ENCODE results near the gene DBP.

GRCh38 chr19:48624791-48625723, 12.1 kb downstream of the DBP start:
- TF ChIP-seq ESRRA (IDR thresholded peaks at IDR 0.05; ENCODE audit: low read length): no peak
- no peak for TF ChIP-seq POLR2AphosphoS5 (IDR thresholded peaks at IDR 0.05; ENCODE audit: low read length)
- no peak for TF ChIP-seq EGR1 (IDR thresholded peaks at IDR 0.05; ENCODE audit: borderline replicate concordance in 1 of 2, low read depth in 2 of 2, low read length in 2 of 2)
- TF ChIP-seq CTCF (IDR thresholded peaks at IDR 0.05 in 2 of 3, conservative IDR thresholded peaks at IDR 0.05 in 1 of 3; ENCODE audit: control insufficient read depth in 2 of 3, extremely low read depth in 1 of 3, insufficient read depth in 1 of 3, low read depth in 3 of 3, low read length in 3 of 3): no peak
- TF ChIP-seq E2F8 (IDR thresholded peaks at IDR 0.05; ENCODE audit: low read depth, partially characterized antibody): no peak
- TF ChIP-seq SMC3 (IDR thresholded peaks at IDR 0.05; ENCODE audit: borderline replicate concordance, low read length): no peak
- TF ChIP-seq EZH2 (IDR thresholded peaks at IDR 0.05; ENCODE audit: borderline replicate concordance, control insufficient read depth, low read depth, low read length): no peak
- TF ChIP-seq FOXM1 (IDR thresholded peaks at IDR 0.05; ENCODE audit: low read depth, low read length): no peak
- no peak for TF ChIP-seq RCOR1 (conservative IDR thresholded peaks at IDR 0.05; ENCODE audit: low read depth, low read length)
- no peak for TF ChIP-seq USF2 (IDR thresholded peaks at IDR 0.05; ENCODE audit: borderline replicate concordance, low read depth, low read length)
